HG03135 (cell line): Measurements from ENCODE around the gene CYSLTR2.

Source experiments
- ATAC-seq: cut with Tn5 transposase; IDR thresholded peaks from one replicate; pipeline ENCODE4 v1.9.1; 2021; ENCODE audit warnings: mild to moderate bottlenecking, moderate library complexity; ENCODE audit not compliant: unreplicated experiment

Gene CYSLTR2

DNA sequence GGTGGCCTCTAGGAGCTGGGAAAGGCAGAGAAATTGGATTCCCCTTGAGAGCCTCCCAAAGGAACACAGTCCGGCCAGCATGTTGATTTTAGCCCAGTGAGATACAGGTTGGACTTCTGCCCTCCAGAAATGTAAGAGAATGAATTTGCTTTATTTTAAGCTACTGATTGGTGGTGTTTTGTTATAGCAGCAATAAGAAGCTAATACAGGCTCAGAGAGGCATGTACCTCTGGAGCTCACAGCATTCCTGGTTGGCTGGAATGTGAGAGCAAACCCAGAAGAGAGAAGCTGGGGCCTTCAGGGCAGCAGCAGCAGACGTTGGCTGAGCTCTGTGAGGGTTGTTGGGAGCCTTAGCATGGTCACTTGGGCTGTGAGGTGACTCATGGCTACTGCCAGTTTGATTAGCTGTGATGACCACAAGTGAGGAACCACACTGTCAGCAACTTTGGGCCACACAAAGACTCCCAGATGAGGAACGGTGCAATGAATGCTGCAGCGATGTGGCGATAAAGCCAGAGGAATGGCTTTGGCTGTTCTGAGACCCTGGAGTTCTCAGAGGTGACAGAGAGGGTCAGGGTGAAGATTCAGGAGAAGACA lies 80.1 kb downstream of the CYSLTR2 start:
- no peak for ATAC-seq

DNA sequence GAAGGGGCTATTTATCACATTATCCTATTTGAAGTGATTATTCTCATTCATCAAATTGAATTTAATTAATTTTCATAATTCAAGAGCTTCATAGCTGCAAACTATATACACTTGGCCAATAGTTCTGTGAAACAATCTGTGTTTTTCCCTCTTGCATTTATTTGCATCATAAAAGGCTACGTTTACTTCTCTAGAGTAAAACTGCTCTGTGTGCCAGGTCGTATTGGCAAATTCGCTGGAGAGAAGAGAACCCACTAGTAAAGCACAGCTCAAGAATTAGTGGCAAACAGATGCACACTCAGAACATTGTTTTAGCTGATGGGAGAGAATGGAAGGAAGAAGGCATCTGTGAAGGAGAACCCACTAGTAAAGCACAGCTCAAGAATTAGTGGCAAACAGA lies 81.8 kb downstream of the CYSLTR2 start:
- ATAC-seq, result no peak

- ATAC-seq, result no peak
These were observed 84.0 kb downstream of the CYSLTR2 start for GRCh38 chr13:48737689-48738088.

DNA sequence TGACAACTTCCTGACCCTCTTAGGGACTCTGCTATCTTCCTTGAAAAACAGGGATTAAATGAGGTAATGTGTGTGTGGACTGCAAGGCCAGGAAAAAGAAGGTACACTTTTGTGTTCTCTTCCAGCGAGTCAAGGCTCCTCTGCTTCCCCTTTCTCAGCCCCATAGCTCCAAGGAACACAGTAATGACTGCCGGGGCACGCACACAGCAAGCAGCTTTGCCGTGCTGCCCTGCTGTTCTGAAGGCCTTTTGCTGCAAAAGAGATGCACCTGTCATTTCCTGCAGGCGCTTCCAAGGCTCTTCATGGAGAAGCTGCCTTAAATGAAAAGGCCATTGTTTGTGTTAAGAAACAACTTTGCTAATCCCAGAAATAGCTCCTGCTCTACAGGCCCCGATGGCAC lies 84.6 kb downstream of the CYSLTR2 start:
- ATAC-seq, result no peak

GRCh38 chr13:48739386-48739964 lies 85.7 kb downstream of the CYSLTR2 start:
- no peak for ATAC-seq

DNA sequence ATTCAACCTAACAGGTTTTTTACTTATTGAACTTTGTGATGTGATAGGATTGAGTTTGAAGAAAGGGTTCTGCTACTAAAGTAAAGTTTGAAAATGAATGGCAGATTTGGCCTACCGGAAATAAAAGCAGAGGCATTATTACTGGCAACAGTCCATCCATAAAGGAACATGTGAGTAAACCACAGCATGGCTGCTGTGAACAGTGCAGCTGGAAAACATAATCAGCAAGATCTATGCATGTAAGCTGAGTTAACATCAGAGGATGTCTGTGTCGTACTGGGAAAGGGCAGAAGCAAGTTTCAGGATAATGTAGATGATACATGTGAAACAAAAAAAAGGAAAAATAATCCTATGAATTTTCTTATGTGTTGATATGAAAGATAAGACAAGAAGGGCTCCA lies 87.6 kb downstream of the CYSLTR2 start:
- ATAC-seq, result no peak

GRCh38 chr13:48746821-48747220 lies 93.1 kb downstream of the CYSLTR2 start:
- ATAC-seq, result no peak

DNA sequence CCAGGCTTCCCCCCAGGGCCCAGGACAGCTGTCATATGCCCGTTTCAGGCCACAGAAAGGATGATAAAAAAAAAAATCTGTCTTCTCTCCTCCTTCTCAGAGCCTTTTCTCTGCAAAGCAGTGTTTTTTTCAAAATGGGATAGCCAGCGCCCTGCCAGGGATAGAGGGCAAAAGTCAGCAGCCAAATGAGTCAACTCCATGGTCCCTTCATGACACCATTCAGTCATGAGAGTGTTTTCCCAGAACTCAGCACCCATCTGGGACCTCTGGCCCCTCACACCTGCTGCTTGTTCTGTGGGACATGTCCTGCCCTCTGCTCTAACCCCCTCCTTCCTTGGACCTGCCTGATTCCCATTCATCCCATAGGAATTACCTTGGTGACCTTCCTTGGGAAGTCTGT lies 95.0 kb downstream of the CYSLTR2 start:
- no peak for ATAC-seq

DNA sequence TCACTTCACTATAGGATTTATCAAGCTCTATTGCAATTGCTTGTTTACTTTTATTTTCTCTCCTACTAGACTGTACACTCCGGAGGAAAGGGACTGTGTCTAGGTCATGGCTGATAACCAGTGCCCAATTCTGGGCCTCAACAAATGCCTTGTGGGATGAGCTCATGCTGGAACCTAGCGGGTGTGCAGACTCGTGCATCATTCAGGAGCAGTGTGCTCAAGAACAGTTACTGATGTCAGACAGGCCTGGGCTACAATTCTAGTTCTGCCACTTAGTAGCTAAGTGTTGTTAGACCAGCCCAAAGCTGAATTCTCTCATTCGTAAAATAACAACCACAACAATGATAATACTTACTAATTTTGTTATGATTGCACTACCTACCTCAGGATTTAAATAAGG lies 95.4 kb downstream of the CYSLTR2 start:
- no peak for ATAC-seq

GRCh38 chr13:48749699-48750473 lies 96.2 kb downstream of the CYSLTR2 start:
- ATAC-seq, result peak; percentile 75

- ATAC-seq, result no peak
These were observed 97.1 kb downstream of the CYSLTR2 start for GRCh38 chr13:48750588-48751383.

DNA sequence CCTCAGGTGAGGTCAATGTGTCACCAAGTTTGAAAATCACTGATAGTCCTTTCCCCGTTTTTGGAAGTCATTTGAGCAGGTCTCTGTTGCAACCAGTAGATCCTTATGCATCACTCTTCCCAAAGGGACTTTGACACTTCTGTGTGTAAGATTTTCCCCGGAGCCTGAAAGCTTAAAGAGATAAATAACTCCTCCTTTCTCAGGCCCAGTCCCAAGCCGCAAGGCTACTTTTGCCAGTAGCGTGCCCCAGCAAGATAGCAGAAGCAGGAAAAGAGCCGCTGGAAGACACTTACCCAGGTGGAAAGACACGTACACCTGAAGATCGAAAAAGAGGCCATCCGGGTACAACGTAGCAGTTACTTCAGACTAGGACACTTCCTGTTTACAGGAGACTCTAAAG lies 106.9 kb downstream of the CYSLTR2 start:
- ATAC-seq, result no peak
